ENCODE data around the gene MED26. TPM values are rescaled to one million over a fixed set of nuclear protein-coding genes. Genes with fewer than 3 reads are reported as not detected.
A peak's percentile ranks its signal among the peaks of the same experiment; 100 is the strongest.

MED26 gene
- total and polyA plus RNA-seq, 10 of the 15 experiments (the other 5 are each of a cell fraction or from before 2014, with no cell fraction given), result 1.1 to 21.4 (median 9.7) TPM

DNA sequence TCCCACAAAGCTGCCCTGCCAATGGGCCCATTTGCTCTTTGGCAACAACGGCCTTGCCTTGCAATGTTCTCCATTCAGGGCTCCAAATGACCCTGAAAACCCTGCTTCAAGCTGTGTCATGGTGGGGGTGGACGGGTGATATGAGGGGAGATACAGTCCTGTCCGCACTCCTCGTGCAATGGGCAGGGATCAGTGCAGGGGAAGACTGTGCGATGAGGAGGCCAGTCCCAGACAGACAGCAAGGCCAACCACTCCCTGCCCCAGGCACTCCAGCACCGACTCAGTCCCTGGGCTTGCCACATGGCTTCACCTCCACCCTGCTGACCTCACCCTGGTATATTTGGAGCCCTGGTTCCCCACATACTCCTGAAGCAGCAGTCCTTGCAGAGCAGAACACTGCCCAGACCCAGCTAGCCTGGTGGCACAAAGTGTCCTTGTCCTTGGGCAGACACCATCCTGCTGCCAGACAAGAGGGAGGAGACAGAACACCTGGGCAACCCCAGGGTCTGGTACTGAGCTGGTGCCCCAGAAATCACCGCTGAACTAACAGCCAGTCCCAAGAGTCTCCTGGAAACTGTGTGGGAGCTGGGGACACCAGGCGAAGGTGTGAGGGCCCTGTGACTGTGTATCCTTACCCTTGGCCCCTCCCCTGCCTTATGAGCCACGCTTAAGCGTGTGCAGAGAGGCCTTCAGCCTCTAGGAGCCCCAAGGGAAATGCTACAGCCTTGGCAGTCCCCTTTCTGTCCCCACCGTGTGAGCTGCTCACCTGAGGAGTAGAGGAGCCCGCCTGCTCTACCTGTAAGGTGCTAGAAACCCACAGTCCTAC is 46.6 kb downstream of the MED26 start:
- in situ Hi-C loops (cut with MboI), result loop anchor here (25.0 kb wide), 1 partner anchor 1994 kb away; the partner anchor contains the start of gene CLEC17A
- 37% methylated on average over 12 of the region's 12 CpGs for WGBS (ENCODE audit: insufficient coverage, insufficient replicate concordance, low lambda C conversion rate, missing lambda C conversion rate)
- POLR2A ChIA-PET, result interaction anchor here (0.6 to 1.3 kb wide), 6 partner anchors 9 to 543 kb away, joined by 3 to 6 read pairs (median 4); partner anchors contain the start of gene SLC35E1
- BruUV-seq (replicated peaks), result no TSS peak
- H3K79me2 ChIP-seq (ENCODE audit: control insufficient read depth, insufficient read depth, low read length), result peaks cover 94% of the 10 kb centered on the region
- no peak overlapping the region for H3K4me3 ChIP-seq
- H3K27me3 ChIP-seq (replicated peaks in 1 of 2; ENCODE audit: control insufficient read depth in 2 of 2, insufficient read depth in 2 of 2, low read length in 1 of 2), result no peaks in the 10 kb centered on the region
- H3K9me3 ChIP-seq (replicated peaks; ENCODE audit: control insufficient read depth, insufficient read depth, low read length), result no peaks in the 10 kb centered on the region
- CTCF ChIA-PET, result interaction anchor here (1.2 to 1.7 kb wide), 3 partner anchors 12 to 44 kb away, joined by 3 to 6 read pairs (median 3); no protein-coding TSS in a partner anchor
- DNase-seq (ENCODE audit: low read depth, low spot score) (no peak), ATAC-seq (no peak), FAIRE-seq (no peak)
- H3K36me3 ChIP-seq (ENCODE audit: control insufficient read depth in 2 of 2, insufficient read depth in 2 of 2, low read length in 1 of 2), result peaks cover 25 to 29% of the 10 kb centered on the region in 2 experiments
- H2AFZ ChIP-seq (ENCODE audit: control insufficient read depth, low read depth, low read length), result no peak overlapping the region
- RAD21 ChIA-PET (ENCODE audit: unreplicated experiment), result interaction anchor here (1.0 to 1.6 kb wide), 3 partner anchors 9 to 137 kb away, joined by 3 to 5 read pairs (median 4); partner anchors contain the start of gene SLC35E1
- intact Hi-C loops (cut with micrococcal nuclease; ENCODE audit: unreplicated experiment), result no loop called here
- no peaks in the 10 kb centered on the region; the same call in 1 of the 2 replicates for H4K20me1 ChIP-seq (ENCODE audit: control insufficient read depth, insufficient read depth)
- SMC1A ChIA-PET (ENCODE audit: uncharacterized antibody, unreplicated experiment), result interaction anchor here (0.6 to 1.6 kb wide), 3 partner anchors 7 to 81 kb away, joined by 3 to 4 read pairs (median 3); partner anchors contain the start of gene SLC35E1
- no peak overlapping the region; the same call in 1 of the 2 replicates for H3K4me2 ChIP-seq (ENCODE audit: control insufficient read depth, insufficient read depth)
- H3K9ac ChIP-seq (ENCODE audit: control insufficient read depth, insufficient read depth, low read length), result no peak overlapping the region
- peaks cover 40% of the 10 kb centered on the region for H3K4me1 ChIP-seq (ENCODE audit: control insufficient read depth, insufficient read depth, low read length)
- peak overlapping the region; percentile 50 for H3K27ac ChIP-seq (ENCODE audit: control insufficient read depth, insufficient read depth)
- TF ChIP-seq ZSCAN29 (IDR thresholded peaks at IDR 0.05) (no peak), CHD1 (IDR thresholded peaks at IDR 0.05; ENCODE audit: low read depth, low read length) (no peak), MXI1 (IDR thresholded peaks at IDR 0.05; ENCODE audit: low read depth, low read length) (no peak), POLR2A (IDR thresholded peaks at IDR 0.05; ENCODE audit: low read depth, low read length) (peak; percentile 29; the same call in 1 of the 2 replicates), BCL11A (IDR thresholded peaks at IDR 0.05; ENCODE audit: low read depth, low read length) (no peak), IKZF2 (IDR thresholded peaks at IDR 0.05) (no peak; a peak in 1 of 4 replicates), POLR2AphosphoS2 (IDR thresholded peaks at IDR 0.05; ENCODE audit: low read depth, low read length) (0 out of 2 replicates have a peak, but pooled peaks have one; percentile 25), CBX3 (IDR thresholded peaks at IDR 0.05; ENCODE audit: borderline replicate concordance, low read depth) (no peak), HDGF (IDR thresholded peaks at IDR 0.05) (no peak), CUX1 (IDR thresholded peaks at IDR 0.05; ENCODE audit: insufficient replicate concordance, low read depth, low read length) (peak; percentile 60), YY1 (IDR thresholded peaks at IDR 0.05; ENCODE audit: low read depth, low read length) (no peak), MEF2B (IDR thresholded peaks at IDR 0.05; ENCODE audit: partially characterized antibody, poor library complexity, severe bottlenecking) (peak; percentile 93)
- TF ChIP-seq, protein P1, sequence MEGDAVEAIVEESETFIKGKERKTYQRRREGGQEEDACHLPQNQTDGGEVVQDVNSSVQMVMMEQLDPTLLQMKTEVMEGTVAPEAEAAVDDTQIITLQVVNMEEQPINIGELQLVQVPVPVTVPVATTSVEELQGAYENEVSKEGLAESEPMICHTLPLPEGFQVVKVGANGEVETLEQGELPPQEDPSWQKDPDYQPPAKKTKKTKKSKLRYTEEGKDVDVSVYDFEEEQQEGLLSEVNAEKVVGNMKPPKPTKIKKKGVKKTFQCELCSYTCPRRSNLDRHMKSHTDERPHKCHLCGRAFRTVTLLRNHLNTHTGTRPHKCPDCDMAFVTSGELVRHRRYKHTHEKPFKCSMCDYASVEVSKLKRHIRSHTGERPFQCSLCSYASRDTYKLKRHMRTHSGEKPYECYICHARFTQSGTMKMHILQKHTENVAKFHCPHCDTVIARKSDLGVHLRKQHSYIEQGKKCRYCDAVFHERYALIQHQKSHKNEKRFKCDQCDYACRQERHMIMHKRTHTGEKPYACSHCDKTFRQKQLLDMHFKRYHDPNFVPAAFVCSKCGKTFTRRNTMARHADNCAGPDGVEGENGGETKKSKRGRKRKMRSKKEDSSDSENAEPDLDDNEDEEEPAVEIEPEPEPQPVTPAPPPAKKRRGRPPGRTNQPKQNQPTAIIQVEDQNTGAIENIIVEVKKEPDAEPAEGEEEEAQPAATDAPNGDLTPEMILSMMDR (IDR thresholded peaks at IDR 0.05 in 2 of 3, conservative IDR thresholded peaks at IDR 0.05 in 1 of 3; ENCODE audit: control insufficient read depth in 2 of 3, extremely low read depth in 1 of 3, insufficient read depth in 1 of 3, low read depth in 3 of 3, low read length in 3 of 3), result 0 out of 6 replicates have a peak, but pooled peaks of 2 of the 3 experiments have one; percentile 7 to 8
- TF ChIP-seq, protein P2, sequence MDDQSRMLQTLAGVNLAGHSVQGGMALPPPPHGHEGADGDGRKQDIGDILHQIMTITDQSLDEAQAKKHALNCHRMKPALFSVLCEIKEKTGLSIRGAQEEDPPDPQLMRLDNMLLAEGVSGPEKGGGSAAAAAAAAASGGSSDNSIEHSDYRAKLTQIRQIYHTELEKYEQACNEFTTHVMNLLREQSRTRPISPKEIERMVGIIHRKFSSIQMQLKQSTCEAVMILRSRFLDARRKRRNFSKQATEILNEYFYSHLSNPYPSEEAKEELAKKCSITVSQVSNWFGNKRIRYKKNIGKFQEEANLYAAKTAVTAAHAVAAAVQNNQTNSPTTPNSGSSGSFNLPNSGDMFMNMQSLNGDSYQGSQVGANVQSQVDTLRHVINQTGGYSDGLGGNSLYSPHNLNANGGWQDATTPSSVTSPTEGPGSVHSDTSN (IDR thresholded peaks at IDR 0.05; ENCODE audit: insufficient replicate concordance, low read depth, low read length), result no peak

All from GM12878 (cell line).